Measurements from ENCODE around the gene RNU4-1. TPM values are rescaled to one million over a fixed set of nuclear protein-coding genes. Genes with fewer than 3 reads are reported as not detected.

RNU4-1 gene
- total RNA-seq, 2 experiments from 2014 or later: 1,409 to 2,335 TPM

Other genes starting within 250 kb of the RNU4-1 start
- 10 to 100 TPM; 61.0 to 64.6 TPM for gene RAB35, start 176.5 kb downstream of the RNU4-1 start, total RNA-seq
- 100 to 1,000 TPM; 109 to 112 TPM for gene GCN1, start 98.5 kb downstream of the RNU4-1 start, total RNA-seq
- 1,000 to 10,000 TPM; 2,051 to 2,121 TPM for gene RPLP0, start 92.1 kb downstream of the RNU4-1 start, total RNA-seq
- gene PXN, start 27.5 kb downstream of the RNU4-1 start, total RNA-seq: 100 to 1,000 TPM; 123 to 127 TPM
- 1,000 to 10,000 TPM; 1,982 to 3,332 TPM for gene RNU4-2, start 1.3 kb downstream of the RNU4-1 start, total RNA-seq
- 1 to 10 TPM; 1.2 to 1.4 TPM for gene SIRT4, start 9.1 kb upstream of the RNU4-1 start, total RNA-seq
- not detected for gene PLA2G1B, start 34.5 kb upstream of the RNU4-1 start, total RNA-seq
- gene MSI1, start 75.9 kb upstream of the RNU4-1 start, total RNA-seq: not detected
- 100 to 1,000 TPM; 337 to 351 TPM for gene COX6A1, start 144.9 kb upstream of the RNU4-1 start, total RNA-seq
- gene TRIAP1, start 153.1 kb upstream of the RNU4-1 start, total RNA-seq: 10 to 100 TPM; 36.2 to 40.9 TPM
- 10 to 100 TPM; 25.4 to 31.9 TPM for gene GATC, start 153.2 kb upstream of the RNU4-1 start, total RNA-seq
- gene SRSF9, start 176.5 kb upstream of the RNU4-1 start, total RNA-seq: 100 to 1,000 TPM; 199 to 219 TPM
- gene DYNLL1, start 202.9 kb upstream of the RNU4-1 start, total RNA-seq: 100 to 1,000 TPM; 273 to 275 TPM
- gene COQ5, start 235.9 kb upstream of the RNU4-1 start, total RNA-seq: 10 to 100 TPM; 28.6 to 30.6 TPM
- gene RNF10, start 241.1 kb upstream of the RNU4-1 start, total RNA-seq: 100 to 1,000 TPM; 192 to 204 TPM

Data from activated CD8-positive, alpha-beta T cell treated with anti-CD3 and anti-CD28 coated beads, Interleukin-2, amount 10 ng/mL, durations not matched to agents 7 days and 5 days (primary cell).